ENCODE data around the gene GJA3. TPM values are rescaled to one million over a fixed set of nuclear protein-coding genes. Genes with fewer than 3 reads are reported as not detected.

Gene GJA3
- total RNA-seq: not detected

DNA sequence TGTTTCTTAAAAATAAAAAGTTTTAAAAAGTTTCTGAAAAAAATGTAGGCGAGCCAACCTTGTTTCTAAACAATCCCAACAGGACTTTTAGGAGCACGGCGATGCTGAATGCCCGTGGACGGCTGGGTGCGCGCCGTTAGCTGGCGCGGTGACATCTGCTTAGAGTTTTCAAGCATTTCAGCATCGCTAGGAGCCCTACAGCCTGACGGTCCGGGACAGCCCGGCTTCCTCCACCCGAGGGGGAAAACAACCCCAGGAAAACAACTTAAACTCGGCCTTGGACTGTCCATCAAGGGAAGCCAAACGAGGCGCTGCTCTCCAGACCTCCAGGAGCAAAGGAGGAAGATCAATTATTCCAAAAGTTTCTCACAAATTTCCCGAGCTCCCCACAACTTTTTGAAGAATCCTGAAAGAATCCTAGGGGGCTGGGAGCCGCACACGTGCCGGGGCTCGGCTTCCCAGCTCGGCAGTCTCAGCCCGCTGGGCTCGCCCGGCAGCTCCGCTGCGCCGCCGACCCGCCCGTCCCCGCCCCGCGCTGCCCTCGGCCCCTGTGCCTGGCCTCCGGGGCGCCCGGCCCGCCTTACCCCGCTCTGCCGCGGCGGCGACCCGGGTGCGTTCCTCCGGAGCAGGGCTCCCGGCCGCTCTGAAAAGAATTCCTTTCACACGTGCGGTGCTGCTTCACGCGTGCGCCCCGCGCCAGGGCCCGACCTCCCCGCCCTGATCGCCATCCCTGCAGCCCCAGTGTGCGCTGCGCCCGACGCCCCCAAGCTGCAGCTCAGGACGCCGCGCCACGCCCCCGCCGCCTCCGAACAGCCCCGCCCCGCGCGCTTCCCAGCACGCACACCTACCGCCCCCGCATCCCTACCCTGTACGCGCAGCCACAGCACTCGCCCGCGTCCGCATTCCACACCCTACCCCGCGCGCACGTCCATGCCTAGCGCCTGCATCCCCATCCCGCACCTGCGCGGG is at the start of gene GJA3:
TSS of gene GJA3 (minus strand) at position 747 of the 969 bp plus-strand sequence. CDS start 17,764 bp downstream, outside the sequence.
- peak within 1 kb of the TSS; percentile 47 to 58 (median 49) for H3K4me3 ChIP-seq
- no peaks in the 10 kb centered on the region for H3K36me3 ChIP-seq
- H3K4me1 ChIP-seq: peaks cover 14 to 21% (median 19%) of the 10 kb centered on the region in 4 donors
- H3K27me3 ChIP-seq: peaks cover 8 to 87% (median 59%) of the 10 kb centered on the region in 4 donors
- TF ChIP-seq EP300 (IDR thresholded peaks at IDR 0.05) (no peak), POLR2AphosphoS5 (IDR thresholded peaks at IDR 0.05) (no peak), POLR2A (IDR thresholded peaks at IDR 0.05; ENCODE audit: low read depth) (no peak)
- TF ChIP-seq, protein P1, sequence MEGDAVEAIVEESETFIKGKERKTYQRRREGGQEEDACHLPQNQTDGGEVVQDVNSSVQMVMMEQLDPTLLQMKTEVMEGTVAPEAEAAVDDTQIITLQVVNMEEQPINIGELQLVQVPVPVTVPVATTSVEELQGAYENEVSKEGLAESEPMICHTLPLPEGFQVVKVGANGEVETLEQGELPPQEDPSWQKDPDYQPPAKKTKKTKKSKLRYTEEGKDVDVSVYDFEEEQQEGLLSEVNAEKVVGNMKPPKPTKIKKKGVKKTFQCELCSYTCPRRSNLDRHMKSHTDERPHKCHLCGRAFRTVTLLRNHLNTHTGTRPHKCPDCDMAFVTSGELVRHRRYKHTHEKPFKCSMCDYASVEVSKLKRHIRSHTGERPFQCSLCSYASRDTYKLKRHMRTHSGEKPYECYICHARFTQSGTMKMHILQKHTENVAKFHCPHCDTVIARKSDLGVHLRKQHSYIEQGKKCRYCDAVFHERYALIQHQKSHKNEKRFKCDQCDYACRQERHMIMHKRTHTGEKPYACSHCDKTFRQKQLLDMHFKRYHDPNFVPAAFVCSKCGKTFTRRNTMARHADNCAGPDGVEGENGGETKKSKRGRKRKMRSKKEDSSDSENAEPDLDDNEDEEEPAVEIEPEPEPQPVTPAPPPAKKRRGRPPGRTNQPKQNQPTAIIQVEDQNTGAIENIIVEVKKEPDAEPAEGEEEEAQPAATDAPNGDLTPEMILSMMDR (IDR thresholded peaks at IDR 0.05): no peak
- 4% methylated on average over 20 of the region's 93 CpGs for WGBS
- H3K9me3 ChIP-seq: no peaks in the 10 kb centered on the region
- intact Hi-C loops (cut with DNase I): loop anchor here (5.0 to 10.0 kb wide), 3 partner anchors 43 to 106 kb away; no protein-coding TSS in a partner anchor
- no peak within 1 kb of the TSS for H3K27ac ChIP-seq (replicated peaks in 1 of 4)
- no peak for DNase-seq (ENCODE audit: extremely low spot score)

DNA sequence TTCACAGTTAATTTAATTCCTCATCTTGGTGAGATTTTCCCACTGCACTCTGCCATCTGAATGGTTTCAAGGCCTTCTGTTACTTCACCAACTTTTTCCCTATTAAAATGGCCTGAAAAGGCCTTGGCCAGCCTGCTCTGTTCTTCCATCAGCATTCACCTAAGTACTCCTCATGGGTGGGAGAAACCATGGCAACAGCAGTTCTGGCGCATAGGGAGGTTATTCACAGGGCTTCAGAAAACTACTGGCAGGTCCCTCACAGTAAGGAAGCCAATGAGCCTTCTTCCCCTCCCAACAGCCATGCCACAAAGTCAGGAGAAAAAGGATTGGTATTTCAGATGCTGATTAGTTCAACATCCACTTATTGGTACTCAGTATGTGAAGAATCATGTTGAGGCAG is 49.1 kb upstream of the GJA3 start:
- H3K27ac ChIP-seq (replicated peaks in 1 of 4): no peak overlapping the region
- intact Hi-C loops (cut with DNase I): no loop called here
- no peak for TF ChIP-seq EP300 (IDR thresholded peaks at IDR 0.05)
- no peak overlapping the region for H3K4me3 ChIP-seq
- H3K27me3 ChIP-seq: peaks cover 0 to 14% (median 0%) of the 10 kb centered on the region in 4 donors
- H3K9me3 ChIP-seq: peaks cover 0 to 11% (median 0%) of the 10 kb centered on the region in 4 donors
- WGBS: 75% methylated on average over 1 of the region's 1 CpG
- no peak for DNase-seq (ENCODE audit: extremely low spot score)
- H3K36me3 ChIP-seq: no peaks in the 10 kb centered on the region
- H3K4me1 ChIP-seq: no peaks in the 10 kb centered on the region

DNA sequence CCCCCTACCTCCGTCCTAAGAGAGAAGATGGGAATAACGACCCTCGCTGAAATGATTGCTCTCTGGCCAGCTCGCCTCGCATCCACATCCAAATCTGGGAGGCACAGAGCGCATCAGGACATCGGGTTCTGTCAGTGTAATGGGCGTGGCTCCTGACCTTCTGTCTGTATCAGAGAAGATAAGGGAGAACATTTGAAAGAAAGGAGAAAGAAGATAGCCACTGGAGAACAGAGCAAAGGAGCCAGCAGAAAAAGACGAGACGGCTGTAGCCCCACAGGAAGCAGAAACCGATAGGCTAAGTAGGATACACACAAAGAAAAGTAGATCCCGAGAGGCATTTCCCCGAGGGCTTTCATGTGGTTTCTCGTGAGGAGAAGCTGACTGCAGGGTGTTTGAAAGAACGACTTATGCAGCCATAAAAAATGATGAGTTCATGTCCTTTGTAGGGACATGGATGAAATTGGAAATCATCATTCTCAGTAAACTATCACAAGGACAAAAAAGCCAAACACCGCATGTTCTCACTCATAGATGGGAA is 45.9 kb upstream of the GJA3 start:
- intact Hi-C loops (cut with DNase I): no loop called here
- Histone ChIP-seq H3K4me1 (no peaks in the 10 kb centered on the region), H3K9me3 (peaks cover 0 to 5% (median under 1%) of the 10 kb centered on the region in 4 donors), H3K4me3 (no peak overlapping the region), H3K27ac (replicated peaks in 1 of 4) (no peak overlapping the region), H3K36me3 (no peaks in the 10 kb centered on the region), H3K27me3 (peaks cover 0 to 29% (median 0%) of the 10 kb centered on the region in 4 donors)
- TF ChIP-seq, protein P1 (IDR thresholded peaks at IDR 0.05): no peak
- TF ChIP-seq POLR2A (IDR thresholded peaks at IDR 0.05; ENCODE audit: low read depth) (no peak), EP300 (IDR thresholded peaks at IDR 0.05) (no peak), POLR2AphosphoS5 (IDR thresholded peaks at IDR 0.05) (no peak)
- no peak for DNase-seq (ENCODE audit: extremely low spot score)
- 74% methylated on average over 16 of the region's 16 CpGs for WGBS

DNA sequence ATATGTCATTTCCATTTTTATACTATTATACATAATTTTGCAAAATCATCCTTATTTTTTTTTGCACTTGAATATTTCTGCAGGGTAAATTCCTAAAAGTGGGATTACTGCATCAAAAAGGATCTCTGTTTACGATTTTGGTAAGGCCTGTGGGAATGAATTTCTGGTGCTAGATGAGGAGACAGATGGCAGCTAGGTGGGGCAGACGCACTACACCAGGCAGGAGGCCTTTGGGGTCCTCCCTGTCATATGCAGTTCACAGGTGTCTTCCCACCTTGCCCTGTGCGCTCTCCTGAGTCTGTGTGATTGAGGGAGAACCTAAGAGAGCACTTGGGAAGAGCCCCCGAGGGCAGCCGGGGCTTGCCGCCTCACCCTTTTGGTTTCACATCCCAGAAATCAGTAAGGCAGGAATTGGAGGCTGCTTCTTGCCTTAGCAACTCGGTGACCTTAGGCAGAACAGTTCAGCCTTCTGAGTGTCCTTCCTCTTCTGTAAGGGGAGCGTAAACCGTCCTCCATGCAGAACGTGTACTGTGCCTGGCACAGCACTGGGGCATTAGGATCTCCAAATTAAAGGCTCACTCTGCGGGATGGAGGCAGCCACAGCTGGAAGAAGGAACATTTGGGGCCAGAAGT is 45.3 kb upstream of the GJA3 start:
- intact Hi-C loops (cut with DNase I): no loop called here

More for the DNA sequence above, 45.3 kb upstream of the GJA3 start:
- DNase-seq (ENCODE audit: extremely low spot score): no peak
- TF ChIP-seq, protein P1 (IDR thresholded peaks at IDR 0.05): no peak
- no peak for TF ChIP-seq POLR2A (IDR thresholded peaks at IDR 0.05; ENCODE audit: low read depth)
- no peak for TF ChIP-seq EP300 (IDR thresholded peaks at IDR 0.05)
- TF ChIP-seq POLR2AphosphoS5 (IDR thresholded peaks at IDR 0.05): no peak
- peaks cover 0 to 9% (median 6%) of the 10 kb centered on the region in 4 donors for H3K9me3 ChIP-seq
- no peaks in the 10 kb centered on the region for H3K4me1 ChIP-seq
- no peaks in the 10 kb centered on the region for H3K36me3 ChIP-seq
- WGBS: 67% methylated on average over 11 of the region's 11 CpGs
- no peak overlapping the region for H3K4me3 ChIP-seq
- peaks cover 0 to 29% (median 0%) of the 10 kb centered on the region in 4 donors for H3K27me3 ChIP-seq
- H3K27ac ChIP-seq (replicated peaks in 1 of 4): no peak overlapping the region
